ENCODE measurements around the gene MT2A.

- TF ChIP-seq CTCF (conservative IDR thresholded peaks at IDR 0.05; ENCODE audit: low read depth, low read length): no peak
- TF ChIP-seq POLR2A (IDR thresholded peaks at IDR 0.05; ENCODE audit: low read depth, low read length): no peak
- no peak for TF ChIP-seq CEBPB (IDR thresholded peaks at IDR 0.05; ENCODE audit: low read depth, low read length)
- TF ChIP-seq, protein P1, sequence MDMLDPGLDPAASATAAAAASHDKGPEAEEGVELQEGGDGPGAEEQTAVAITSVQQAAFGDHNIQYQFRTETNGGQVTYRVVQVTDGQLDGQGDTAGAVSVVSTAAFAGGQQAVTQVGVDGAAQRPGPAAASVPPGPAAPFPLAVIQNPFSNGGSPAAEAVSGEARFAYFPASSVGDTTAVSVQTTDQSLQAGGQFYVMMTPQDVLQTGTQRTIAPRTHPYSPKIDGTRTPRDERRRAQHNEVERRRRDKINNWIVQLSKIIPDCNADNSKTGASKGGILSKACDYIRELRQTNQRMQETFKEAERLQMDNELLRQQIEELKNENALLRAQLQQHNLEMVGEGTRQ (IDR thresholded peaks at IDR 0.05; ENCODE audit: low read depth, low read length): no peak
Observed at GRCh38 chr16:56584276-56584675, 24.1 kb upstream of the MT2A start.
